SK-N-MC (cell line): Measurements from ENCODE around the gene CIAO3.
A peak's percentile ranks its signal among the peaks of the same experiment; 100 is the strongest.

Experiments
- DNase-seq: peaks from one replicate; pipeline ENCODE4 v3.0.0-alpha.2; 2011; ENCODE audit warnings: low read depth, low spot score
- H3K27ac ChIP-seq: fragments of 200-600 bp; sonication (generic); 2 replicates; pipeline ENCODE4 v1.5.1; 2016; ENCODE audit warnings: mixed run types
- H3K36me3 ChIP-seq: fragments of 200-600 bp; sonication (generic); 2 replicates; pipeline ENCODE4 v1.6.1; 2017; ENCODE audit warnings: antibody characterized with exemption, low read length, mixed read lengths; ENCODE audit not compliant: insufficient read depth
- H3K4me3 ChIP-seq: fragments of 200-600 bp; sonication (generic); 2 replicates; pipeline ENCODE4 v1.5.1; 2016
- H3K9ac ChIP-seq: fragments of 200-600 bp; sonication (generic); 2 replicates; pipeline ENCODE4 v1.8.0; 2017; ENCODE audit warnings: mixed run types, mixed read lengths; ENCODE audit not compliant: insufficient read length
- H3K9me3 ChIP-seq: fragments of 200-600 bp; sonication (generic); 2 replicates; pipeline ENCODE4 v1.6.1; 2017; ENCODE audit warnings: low read depth, mild to moderate bottlenecking, antibody characterized with exemption, low read length, moderate library complexity, mixed read lengths
- EZH2 ChIP-seq: fragments of 200-600 bp; sonication (generic); IDR thresholded peaks from one replicate; pipeline ENCODE4 v1.6.1; 2017; ENCODE audit warnings: antibody characterized with exemption
- FOXP2 ChIP-seq: optimal IDR thresholded peaks from 2 replicates; pipeline ENCODE3; 2011; ENCODE audit warnings: mild to moderate bottlenecking, moderate library complexity; ENCODE audit not compliant: insufficient read depth; ENCODE audit errors: extremely low read length, control extremely low read depth
- POLR2AphosphoS5 ChIP-seq: IDR thresholded peaks from 2 replicates; pipeline ENCODE4 v1.6.1; 2012; ENCODE audit warnings: mild to moderate bottlenecking, low read depth, low read length, borderline replicate concordance

Gene CIAO3

DNA sequence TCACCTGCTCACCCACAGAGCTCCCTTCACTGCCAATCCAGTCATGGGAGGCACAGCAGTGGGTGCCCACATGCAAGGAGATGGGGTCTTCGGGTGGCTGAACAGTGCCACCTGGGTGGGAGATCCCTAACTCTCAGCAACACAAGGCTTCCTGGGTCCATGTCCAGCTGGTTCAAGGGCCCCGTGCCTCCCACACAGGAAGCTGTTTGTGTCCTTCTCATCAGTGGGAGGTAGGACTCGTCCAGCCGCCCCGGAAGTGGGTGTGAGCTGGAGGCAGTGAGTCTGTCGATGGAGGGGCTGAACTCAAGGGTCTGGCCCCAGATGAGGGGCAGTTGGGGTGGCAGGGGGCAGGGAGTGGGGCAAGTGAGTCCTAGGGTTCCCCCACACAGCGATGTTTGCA lies 36.8 kb downstream of the CIAO3 start:
- no peak for DNase-seq
- no peaks in the 10 kb centered on the region for H3K9me3 ChIP-seq
- no peak overlapping the region for H3K27ac ChIP-seq
- H3K4me3 ChIP-seq, result no peak overlapping the region
- TF ChIP-seq FOXP2, result no peak
- TF ChIP-seq POLR2AphosphoS5, result no peak
- no peak for TF ChIP-seq EZH2
- H3K36me3 ChIP-seq, result no peaks in the 10 kb centered on the region
- H3K9ac ChIP-seq, result no peak overlapping the region

GRCh38 chr16:703406-703805 lies 37.4 kb downstream of the CIAO3 start:
- Histone ChIP-seq H3K4me3 (no peak overlapping the region), H3K9me3 (no peaks in the 10 kb centered on the region), H3K27ac (no peak overlapping the region), H3K9ac (no peak overlapping the region), H3K36me3 (no peaks in the 10 kb centered on the region)
- DNase-seq, result no peak
- TF ChIP-seq FOXP2, result no peak
- no peak for TF ChIP-seq EZH2
- no peak for TF ChIP-seq POLR2AphosphoS5

- DNase-seq, result no peak
- H3K9ac ChIP-seq, result no peak overlapping the region
- no peaks in the 10 kb centered on the region for H3K36me3 ChIP-seq
- no peak for TF ChIP-seq POLR2AphosphoS5
- no peak for TF ChIP-seq EZH2
- TF ChIP-seq FOXP2, result no peak
- no peak overlapping the region for H3K4me3 ChIP-seq
- no peaks in the 10 kb centered on the region for H3K9me3 ChIP-seq
- H3K27ac ChIP-seq, result no peak overlapping the region
These were observed 38.5 kb downstream of the CIAO3 start for GRCh38 chr16:702341-702740.

DNA sequence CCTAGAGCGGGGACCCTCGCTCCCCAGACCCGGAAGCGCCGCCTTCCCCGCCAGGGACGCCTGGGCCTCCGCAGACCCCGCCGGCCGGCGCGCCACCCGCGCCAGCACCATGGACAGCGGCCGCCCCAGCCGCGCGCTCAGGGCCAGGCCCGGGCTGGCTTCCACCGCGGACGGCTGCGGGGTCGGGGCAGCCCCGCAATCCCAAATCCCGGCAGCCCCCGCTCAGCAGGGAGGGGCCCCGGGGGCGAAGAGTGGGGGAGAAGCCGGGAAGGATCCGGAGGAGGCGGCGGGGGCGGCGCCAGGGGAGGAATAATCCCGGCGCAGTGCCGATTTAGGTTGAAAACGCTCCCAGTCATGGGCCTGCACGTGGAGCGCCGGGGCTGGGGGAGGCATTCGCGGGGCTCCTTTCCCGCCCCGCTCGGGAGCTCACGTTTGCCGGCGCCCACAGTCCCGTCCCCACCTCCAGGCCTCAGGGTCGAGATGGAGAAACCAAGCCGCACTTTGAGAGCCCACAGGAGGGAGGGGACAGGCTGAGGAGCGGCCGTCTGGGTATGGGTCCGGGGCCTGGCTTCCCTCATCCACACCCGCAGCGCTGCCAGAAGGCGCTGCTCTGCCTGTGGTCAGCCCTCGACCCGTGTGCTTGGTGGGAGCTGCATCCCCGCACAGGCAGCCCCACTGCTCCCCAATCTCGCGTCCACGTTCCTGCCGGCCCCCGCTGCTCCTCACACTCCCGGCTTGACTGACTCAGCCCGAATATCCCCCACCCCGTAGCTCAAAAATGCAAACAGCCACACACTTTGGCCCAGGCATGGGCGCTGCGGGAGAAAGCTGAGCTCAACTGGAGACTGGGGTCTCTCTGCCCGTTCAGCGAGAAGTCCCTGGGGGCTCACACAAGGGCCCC lies 39.9 kb downstream of the CIAO3 start:
- DNase-seq, result no peak

DNA sequence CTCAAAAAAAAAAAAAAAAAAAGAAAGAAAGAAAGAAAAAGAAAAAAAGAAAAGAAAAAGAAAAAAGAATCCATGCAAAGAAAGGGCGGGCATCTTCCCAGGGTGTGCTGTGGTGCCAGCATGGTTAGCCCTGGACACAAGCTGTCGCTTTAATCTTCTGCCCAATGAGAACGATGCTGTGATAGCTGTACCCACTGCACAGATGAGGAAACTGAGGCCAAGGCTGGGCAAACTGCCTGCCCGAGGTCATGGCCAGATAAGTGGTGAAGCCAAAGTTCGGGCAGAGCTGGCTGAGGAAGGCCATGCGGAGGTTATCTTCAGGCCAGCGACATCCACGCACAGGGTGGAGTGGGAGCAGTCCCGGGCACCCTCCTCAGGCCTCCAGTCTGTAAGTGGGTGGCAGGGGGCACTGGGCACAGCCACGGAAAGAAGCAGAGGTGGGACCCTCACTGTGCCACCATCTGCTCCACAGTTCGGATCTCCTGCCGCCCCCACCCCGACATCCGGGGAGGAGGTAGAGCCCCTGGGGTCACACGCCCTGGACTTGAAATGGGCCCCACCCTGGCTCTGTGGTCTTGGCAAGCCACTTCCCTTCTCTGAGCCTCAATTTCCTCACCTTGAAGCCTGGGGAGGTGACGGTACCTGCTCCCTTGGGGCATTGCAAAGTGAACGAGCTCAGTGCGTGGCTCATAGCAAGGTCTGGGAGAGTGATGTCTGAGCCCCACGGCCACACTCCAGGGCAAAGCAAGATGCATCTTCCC lies 41.7 kb downstream of the CIAO3 start:
- H3K27ac ChIP-seq, result no peak overlapping the region
- no peaks in the 10 kb centered on the region for H3K36me3 ChIP-seq
- H3K4me3 ChIP-seq, result no peak overlapping the region
- no peak overlapping the region for H3K9ac ChIP-seq
- no peak for DNase-seq
- no peaks in the 10 kb centered on the region for H3K9me3 ChIP-seq
- TF ChIP-seq EZH2, result no peak
- TF ChIP-seq FOXP2, result no peak
- TF ChIP-seq POLR2AphosphoS5, result no peak

More for the DNA sequence above, 39.9 kb downstream of the CIAO3 start:
- TF ChIP-seq POLR2AphosphoS5 (no peak), FOXP2 (no peak), EZH2 (no peak)
- Histone ChIP-seq H3K36me3 (no peaks in the 10 kb centered on the region), H3K27ac (no peak overlapping the region), H3K9ac (no peak overlapping the region), H3K9me3 (no peaks in the 10 kb centered on the region), H3K4me3 (0 out of 2 replicates have a peak overlapping the region, but pooled peaks have one; percentile 30)

DNA sequence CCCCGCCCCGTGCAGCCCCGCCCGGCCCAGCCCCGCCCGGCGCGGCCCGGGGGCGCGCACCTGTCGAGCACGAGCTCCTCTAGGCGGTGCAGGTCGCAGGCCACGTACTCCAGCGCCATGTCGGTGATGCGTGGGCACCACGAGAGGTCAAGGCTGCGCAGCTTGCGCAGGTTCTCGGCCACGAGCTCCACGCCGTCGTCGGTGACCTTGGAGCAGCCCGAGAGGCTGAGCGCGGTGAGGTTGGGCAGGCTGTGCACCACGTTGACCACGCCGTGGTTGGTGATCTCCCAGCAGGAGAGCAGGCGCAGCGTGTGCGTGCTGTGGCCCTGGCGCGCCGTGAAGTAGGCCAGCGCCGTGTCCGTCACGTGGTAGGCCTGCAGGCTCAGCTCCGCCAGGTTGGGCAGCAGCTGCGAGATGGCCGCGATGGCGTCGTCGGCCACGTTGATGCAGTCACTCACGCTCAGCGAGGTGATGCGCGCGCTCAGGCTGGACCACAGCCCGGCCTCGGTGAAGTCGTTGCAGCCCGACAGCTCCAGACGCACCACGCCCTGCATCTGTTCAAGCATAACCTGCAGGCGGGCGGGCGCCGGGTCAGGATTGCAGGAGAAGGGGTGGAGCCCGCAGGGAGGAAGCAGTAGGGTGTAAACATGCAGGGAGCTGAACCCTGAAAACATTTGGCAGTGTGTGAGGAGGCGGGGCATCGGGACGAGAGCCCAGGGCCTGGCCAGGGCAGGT lies 45.3 kb downstream of the CIAO3 start:
- DNase-seq, result no peak
- Histone ChIP-seq H3K9ac (no peak overlapping the region), H3K27ac (no peak overlapping the region), H3K4me3 (peak overlapping the region; percentile 72), H3K36me3 (no peaks in the 10 kb centered on the region), H3K9me3 (no peaks in the 10 kb centered on the region)
- TF ChIP-seq FOXP2, result no peak
- no peak for TF ChIP-seq POLR2AphosphoS5
- TF ChIP-seq EZH2, result no peak

DNA sequence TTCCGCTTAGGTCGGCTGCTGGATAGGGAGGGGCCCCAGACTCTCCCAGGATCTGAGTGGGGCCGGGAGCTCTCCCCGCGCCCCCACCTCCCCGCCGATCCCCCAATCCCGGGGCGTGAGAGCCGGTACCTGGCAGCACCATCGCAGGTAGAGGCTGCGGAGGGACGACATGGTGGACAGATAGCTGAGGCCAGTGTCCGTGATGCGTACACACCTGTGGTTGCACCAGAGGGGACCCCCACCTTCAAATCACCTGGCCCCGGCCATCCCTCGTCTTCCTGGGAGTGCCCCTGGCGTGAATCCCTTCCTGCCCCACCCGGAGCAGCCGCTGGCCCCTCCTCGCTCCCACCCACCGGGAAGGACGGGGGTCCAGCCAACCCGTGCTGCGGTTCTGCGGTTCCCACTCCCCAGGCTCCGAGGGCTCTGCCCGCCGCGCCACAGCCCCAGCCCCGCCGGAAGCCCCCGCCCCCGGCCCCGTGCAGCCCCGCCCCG lies 45.9 kb downstream of the CIAO3 start:
- H3K27ac ChIP-seq, result no peak overlapping the region
- no peak overlapping the region for H3K9ac ChIP-seq
- DNase-seq, result no peak
- H3K4me3 ChIP-seq, result peak overlapping the region; percentile 69
- no peak for TF ChIP-seq POLR2AphosphoS5
- no peak for TF ChIP-seq EZH2
- no peak for TF ChIP-seq FOXP2
- no peaks in the 10 kb centered on the region for H3K9me3 ChIP-seq
- no peaks in the 10 kb centered on the region for H3K36me3 ChIP-seq

DNA sequence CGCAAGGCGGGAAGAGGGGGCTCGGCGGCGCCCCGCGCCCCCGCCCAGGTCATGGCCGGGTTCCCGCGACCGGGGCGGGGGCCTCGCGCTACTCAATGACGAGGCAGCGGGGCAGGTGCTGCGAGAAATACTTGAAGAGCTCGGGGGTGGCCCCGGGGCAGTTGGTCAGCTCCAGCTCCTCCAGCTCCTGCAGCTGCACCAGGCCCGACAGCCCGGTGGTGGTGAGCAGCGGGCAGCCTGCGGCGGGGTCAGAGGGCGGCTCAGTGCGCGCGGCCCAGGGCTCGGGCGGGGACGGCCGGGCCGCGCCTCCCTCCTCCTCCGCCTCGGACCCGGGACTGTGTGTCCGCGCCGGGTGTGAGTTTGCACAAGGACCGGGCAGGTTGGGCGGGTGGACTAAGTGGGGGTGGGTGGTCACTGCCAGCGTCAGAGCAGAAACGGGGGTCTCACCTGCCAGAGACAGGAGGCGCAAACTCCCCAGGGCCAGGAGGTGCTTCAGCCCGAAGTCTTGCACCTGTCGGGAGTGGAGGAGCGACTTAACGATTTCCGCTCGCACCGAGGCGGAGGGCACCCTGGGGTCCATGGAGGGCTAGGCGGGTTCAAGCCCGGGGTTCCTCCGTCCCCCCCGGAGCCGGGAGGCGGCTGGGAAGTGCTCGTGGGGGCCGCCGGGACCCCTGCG lies 46.5 kb downstream of the CIAO3 start:
- DNase-seq, result no peak
- no peak overlapping the region for H3K9ac ChIP-seq
- peak overlapping the region; percentile 69 for H3K4me3 ChIP-seq
- no peak overlapping the region for H3K27ac ChIP-seq
- no peaks in the 10 kb centered on the region for H3K36me3 ChIP-seq
- TF ChIP-seq EZH2 (peak; percentile 83), FOXP2 (no peak)
- no peaks in the 10 kb centered on the region for H3K9me3 ChIP-seq
